LoVo (cell line): ENCODE data around the gene BCLAF1.
A peak's percentile ranks its signal among the peaks of the same experiment; 100 is the strongest.
"Not testable (repeated sequence)": the region's sequence is repeated elsewhere in the genome, so short reads cannot be mapped to it uniquely, and the experiment has no call there.

Experiments
- DNase-seq: peaks from one replicate; pipeline ENCODE4 v3.0.0-alpha.2; 2016; ENCODE audit warnings: low spot score

The BCLAF1 gene

GRCh38 chr6:136249811-136250685 lies 39.6 kb downstream of the BCLAF1 start, which contains the start of gene MTFR2:
TSS of gene MTFR2 (minus strand) at chr6:136250311. CDS start at chr6:136249099, 1,212 bp downstream.
- DNase-seq = peak; percentile 99

- no peak for DNase-seq
Observed at GRCh38 chr6:136249336-136249735, 40.3 kb downstream of the BCLAF1 start.

- DNase-seq = no peak
Observed at GRCh38 chr6:136244061-136244616, 45.5 kb downstream of the BCLAF1 start.

- DNase-seq = no peak
Observed at GRCh38 chr6:136236466-136237293, 53.0 kb downstream of the BCLAF1 start.

- no peak for DNase-seq
Observed at GRCh38 chr6:136235233-136235564, 54.4 kb downstream of the BCLAF1 start.

GRCh38 chr6:136232701-136233100 lies 56.9 kb downstream of the BCLAF1 start:
- no peak for DNase-seq

GRCh38 chr6:136230219-136230853 lies 59.3 kb downstream of the BCLAF1 start:
- no peak for DNase-seq

- no peak for DNase-seq
Observed at GRCh38 chr6:136228814-136229213, 60.8 kb downstream of the BCLAF1 start.

- DNase-seq = no peak
Observed at GRCh38 chr6:136226674-136227377, 62.8 kb downstream of the BCLAF1 start.

- peak; percentile 64 for DNase-seq
Observed at GRCh38 chr6:136226027-136226673, 63.5 kb downstream of the BCLAF1 start.

- DNase-seq = no peak
Observed at GRCh38 chr6:136225496-136225895, 64.2 kb downstream of the BCLAF1 start.

- DNase-seq = not testable (repeated sequence)
Observed at GRCh38 chr6:136224974-136225373, 64.7 kb downstream of the BCLAF1 start.

- DNase-seq = no peak
Observed at GRCh38 chr6:136216503-136217401, 72.9 kb downstream of the BCLAF1 start.

GRCh38 chr6:136213853-136214252 lies 75.8 kb downstream of the BCLAF1 start:
- DNase-seq = no peak

GRCh38 chr6:136213012-136213539 lies 76.6 kb downstream of the BCLAF1 start:
- DNase-seq = no peak

GRCh38 chr6:136212608-136213007 lies 77.0 kb downstream of the BCLAF1 start:
- no peak for DNase-seq

GRCh38 chr6:136210398-136211165 lies 79.1 kb downstream of the BCLAF1 start:
- DNase-seq = no peak

- DNase-seq = no peak
Observed at GRCh38 chr6:136209496-136209895, 80.2 kb downstream of the BCLAF1 start.

- no peak for DNase-seq
Observed at GRCh38 chr6:136208783-136209182, 80.9 kb downstream of the BCLAF1 start.
